ENCODE data around the gene PNMA1.

PNMA1 gene

GRCh38 chr14:73757381-73757780 lies 43.2 kb upstream of the PNMA1 start:
- peak overlapping the region; percentile 75 for H3K9ac ChIP-seq (ENCODE audit: low read length)
- no peaks in the 10 kb centered on the region for H3K27me3 ChIP-seq (ENCODE audit: control insufficient read depth in 1 of 2, insufficient read depth in 2 of 2, low read length in 2 of 2)
- peak overlapping the region; percentile 82 for H3K27ac ChIP-seq (ENCODE audit: low read depth, low read length)
- H3K4me3 ChIP-seq (ENCODE audit: low read depth in 1 of 2, low read length in 2 of 2): peak overlapping the region in 1 of 2 donors; percentile 86
- H3K4me1 ChIP-seq (ENCODE audit: insufficient read depth, low read length): peaks cover 82% of the 10 kb centered on the region
- H3K36me3 ChIP-seq (ENCODE audit: insufficient read depth, low read length): no peaks in the 10 kb centered on the region
- no peaks in the 10 kb centered on the region for H3K9me3 ChIP-seq (ENCODE audit: low read length)

- peak overlapping the region; percentile 78 for H3K9ac ChIP-seq (ENCODE audit: low read length)
These were observed 41.3 kb upstream of the PNMA1 start for GRCh38 chr14:73755434-73756014.

GRCh38 chr14:73754911-73755360 lies 40.8 kb upstream of the PNMA1 start:
- Histone ChIP-seq H3K27me3 (ENCODE audit: control insufficient read depth in 1 of 2, insufficient read depth in 2 of 2, low read length in 2 of 2) (no peaks in the 10 kb centered on the region), H3K36me3 (ENCODE audit: insufficient read depth, low read length) (no peaks in the 10 kb centered on the region), H3K9ac (ENCODE audit: low read length) (peak overlapping the region; percentile 78), H3K4me1 (ENCODE audit: insufficient read depth, low read length) (peaks cover 87% of the 10 kb centered on the region), H3K9me3 (ENCODE audit: low read length) (no peaks in the 10 kb centered on the region), H3K27ac (ENCODE audit: low read depth, low read length) (peak overlapping the region; percentile 82), H3K4me3 (ENCODE audit: low read depth in 1 of 2, low read length in 2 of 2) (peak overlapping the region; percentile 15 to 67)

More at GRCh38 chr14:73755434-73756014, 41.3 kb upstream of the PNMA1 start:
- Histone ChIP-seq H3K27ac (ENCODE audit: low read depth, low read length) (peak overlapping the region; percentile 82), H3K4me3 (ENCODE audit: low read depth in 1 of 2, low read length in 2 of 2) (peak overlapping the region in 1 of 2 donors; percentile 67), H3K36me3 (ENCODE audit: insufficient read depth, low read length) (no peaks in the 10 kb centered on the region), H3K9me3 (ENCODE audit: low read length) (no peaks in the 10 kb centered on the region), H3K27me3 (ENCODE audit: control insufficient read depth in 1 of 2, insufficient read depth in 2 of 2, low read length in 2 of 2) (no peaks in the 10 kb centered on the region), H3K4me1 (ENCODE audit: insufficient read depth, low read length) (peaks cover 82% of the 10 kb centered on the region)

- H3K27me3 ChIP-seq (ENCODE audit: control insufficient read depth in 1 of 2, insufficient read depth in 2 of 2, low read length in 2 of 2): no peaks in the 10 kb centered on the region
- H3K9me3 ChIP-seq (ENCODE audit: low read length): no peaks in the 10 kb centered on the region
- H3K4me1 ChIP-seq (ENCODE audit: insufficient read depth, low read length): peaks cover 94% of the 10 kb centered on the region
- H3K36me3 ChIP-seq (ENCODE audit: insufficient read depth, low read length): no peaks in the 10 kb centered on the region
- peak overlapping the region; percentile 15 to 67 for H3K4me3 ChIP-seq (ENCODE audit: low read depth in 1 of 2, low read length in 2 of 2)
- H3K27ac ChIP-seq (ENCODE audit: low read depth, low read length): peak overlapping the region; percentile 82
- peak overlapping the region; percentile 78 for H3K9ac ChIP-seq (ENCODE audit: low read length)
These were observed 40.0 kb upstream of the PNMA1 start for GRCh38 chr14:73753887-73754795.

GRCh38 chr14:73753124-73753886 lies 39.1 kb upstream of the PNMA1 start:
- no peaks in the 10 kb centered on the region for H3K27me3 ChIP-seq (ENCODE audit: control insufficient read depth in 1 of 2, insufficient read depth in 2 of 2, low read length in 2 of 2)
- H3K4me3 ChIP-seq (ENCODE audit: low read depth in 1 of 2, low read length in 2 of 2): peak overlapping the region in 1 of 2 donors; percentile 67
- H3K9me3 ChIP-seq (ENCODE audit: low read length): no peaks in the 10 kb centered on the region
- H3K4me1 ChIP-seq (ENCODE audit: insufficient read depth, low read length): peaks cover 98% of the 10 kb centered on the region
- peak overlapping the region; percentile 3 for H3K9ac ChIP-seq (ENCODE audit: low read length)
- H3K36me3 ChIP-seq (ENCODE audit: insufficient read depth, low read length): no peaks in the 10 kb centered on the region
- peak overlapping the region; percentile 82 for H3K27ac ChIP-seq (ENCODE audit: low read depth, low read length)

- H3K36me3 ChIP-seq (ENCODE audit: insufficient read depth, low read length): no peaks in the 10 kb centered on the region
- peaks cover 98% of the 10 kb centered on the region for H3K4me1 ChIP-seq (ENCODE audit: insufficient read depth, low read length)
- no peaks in the 10 kb centered on the region for H3K27me3 ChIP-seq (ENCODE audit: control insufficient read depth in 1 of 2, insufficient read depth in 2 of 2, low read length in 2 of 2)
- H3K27ac ChIP-seq (ENCODE audit: low read depth, low read length): peak overlapping the region; percentile 82
- H3K9me3 ChIP-seq (ENCODE audit: low read length): no peaks in the 10 kb centered on the region
- peak overlapping the region in 1 of 2 donors; percentile 67 for H3K4me3 ChIP-seq (ENCODE audit: low read depth in 1 of 2, low read length in 2 of 2)
- H3K9ac ChIP-seq (ENCODE audit: low read length): peak overlapping the region; percentile 19
These were observed 38.3 kb upstream of the PNMA1 start for GRCh38 chr14:73752297-73752992.

GRCh38 chr14:73751157-73751691 lies 37.0 kb upstream of the PNMA1 start:
- no peaks in the 10 kb centered on the region for H3K9me3 ChIP-seq (ENCODE audit: low read length)
- peaks cover 98% of the 10 kb centered on the region for H3K4me1 ChIP-seq (ENCODE audit: insufficient read depth, low read length)
- H3K36me3 ChIP-seq (ENCODE audit: insufficient read depth, low read length): no peaks in the 10 kb centered on the region
- H3K4me3 ChIP-seq (ENCODE audit: low read depth in 1 of 2, low read length in 2 of 2): no peak overlapping the region
- no peaks in the 10 kb centered on the region for H3K27me3 ChIP-seq (ENCODE audit: control insufficient read depth in 1 of 2, insufficient read depth in 2 of 2, low read length in 2 of 2)
- peak overlapping the region; percentile 82 for H3K27ac ChIP-seq (ENCODE audit: low read depth, low read length)
- H3K9ac ChIP-seq (ENCODE audit: low read length): no peak overlapping the region

- H3K4me1 ChIP-seq (ENCODE audit: insufficient read depth, low read length): peaks cover 98% of the 10 kb centered on the region
- H3K9me3 ChIP-seq (ENCODE audit: low read length): no peaks in the 10 kb centered on the region
- H3K36me3 ChIP-seq (ENCODE audit: insufficient read depth, low read length): no peaks in the 10 kb centered on the region
- no peaks in the 10 kb centered on the region for H3K27me3 ChIP-seq (ENCODE audit: control insufficient read depth in 1 of 2, insufficient read depth in 2 of 2, low read length in 2 of 2)
- H3K27ac ChIP-seq (ENCODE audit: low read depth, low read length): peak overlapping the region; percentile 82
- no peak overlapping the region for H3K4me3 ChIP-seq (ENCODE audit: low read depth in 1 of 2, low read length in 2 of 2)
- no peak overlapping the region for H3K9ac ChIP-seq (ENCODE audit: low read length)
These were observed 36.3 kb upstream of the PNMA1 start for GRCh38 chr14:73750531-73750901.

GRCh38 chr14:73749706-73750530 lies 35.7 kb upstream of the PNMA1 start:
- no peaks in the 10 kb centered on the region for H3K27me3 ChIP-seq (ENCODE audit: control insufficient read depth in 1 of 2, insufficient read depth in 2 of 2, low read length in 2 of 2)
- peaks cover 98% of the 10 kb centered on the region for H3K4me1 ChIP-seq (ENCODE audit: insufficient read depth, low read length)
- H3K4me3 ChIP-seq (ENCODE audit: low read depth in 1 of 2, low read length in 2 of 2): no peak overlapping the region
- H3K9ac ChIP-seq (ENCODE audit: low read length): no peak overlapping the region
- peak overlapping the region; percentile 82 for H3K27ac ChIP-seq (ENCODE audit: low read depth, low read length)
- H3K9me3 ChIP-seq (ENCODE audit: low read length): no peaks in the 10 kb centered on the region
- H3K36me3 ChIP-seq (ENCODE audit: insufficient read depth, low read length): no peaks in the 10 kb centered on the region

- Histone ChIP-seq H3K4me3 (ENCODE audit: low read depth in 1 of 2, low read length in 2 of 2) (no peak overlapping the region), H3K27ac (ENCODE audit: low read depth, low read length) (peak overlapping the region; percentile 3), H3K9ac (ENCODE audit: low read length) (no peak overlapping the region), H3K27me3 (ENCODE audit: control insufficient read depth in 1 of 2, insufficient read depth in 2 of 2, low read length in 2 of 2) (no peaks in the 10 kb centered on the region), H3K9me3 (ENCODE audit: low read length) (no peaks in the 10 kb centered on the region), H3K4me1 (ENCODE audit: insufficient read depth, low read length) (peaks cover 98% of the 10 kb centered on the region), H3K36me3 (ENCODE audit: insufficient read depth, low read length) (no peaks in the 10 kb centered on the region)
These were observed 34.7 kb upstream of the PNMA1 start for GRCh38 chr14:73748858-73749357.

Measured in muscle layer of colon (tissue), 2 donors.